Glomerular endothelial cell (primary cell): Measurements from ENCODE around the gene ART3. TPM values are rescaled to one million over a fixed set of nuclear protein-coding genes. Genes with fewer than 3 reads are reported as not detected.
"Not testable (repeated sequence)": the region's sequence is repeated elsewhere in the genome, so short reads cannot be mapped to it uniquely, and the experiment has no call there.

Source experiments
- DNase-seq: peaks from one replicate; pipeline ENCODE4 v3.0.0-alpha.2; 2011; ENCODE audit warnings: low read depth, low spot score; ENCODE audit errors: extremely low read depth
- total RNA-seq: library from RNA; depleted of rRNA; stranded (reverse); fragments of >200 nt; gene quantifications from 2 replicates; pipeline ENCODE4 v1.2.3, GENCODE V29; 2015

ART3 gene, protein sequence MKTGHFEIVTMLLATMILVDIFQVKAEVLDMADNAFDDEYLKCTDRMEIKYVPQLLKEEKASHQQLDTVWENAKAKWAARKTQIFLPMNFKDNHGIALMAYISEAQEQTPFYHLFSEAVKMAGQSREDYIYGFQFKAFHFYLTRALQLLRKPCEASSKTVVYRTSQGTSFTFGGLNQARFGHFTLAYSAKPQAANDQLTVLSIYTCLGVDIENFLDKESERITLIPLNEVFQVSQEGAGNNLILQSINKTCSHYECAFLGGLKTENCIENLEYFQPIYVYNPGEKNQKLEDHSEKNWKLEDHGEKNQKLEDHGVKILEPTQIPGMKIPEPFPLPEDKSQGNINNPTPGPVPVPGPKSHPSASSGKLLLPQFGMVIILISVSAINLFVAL
- 1.2 and 1.4 TPM in 2 replicates for total RNA-seq

DNA sequence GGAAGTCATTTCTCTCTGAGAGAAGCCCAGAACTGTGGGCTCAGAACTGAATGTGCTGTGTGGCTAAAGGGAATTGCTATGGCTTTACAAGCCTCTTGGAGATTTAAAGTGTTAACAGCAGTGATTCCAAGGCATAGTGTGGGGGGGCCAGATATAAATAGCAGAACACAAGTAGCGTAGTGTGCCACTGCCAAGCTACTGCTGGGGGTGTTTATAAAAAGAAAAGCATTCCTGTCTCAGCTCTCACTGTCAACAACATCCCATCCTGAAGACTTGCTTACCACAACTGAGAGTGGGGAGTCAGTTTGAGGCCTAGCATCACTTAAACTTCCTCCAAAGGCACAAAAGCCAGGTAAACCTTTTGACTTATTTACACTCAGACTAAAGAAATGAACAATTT, at the start of gene ART3:
Gene ART3, plus strand, starts transcription at position 242 of the 400 bp plus-strand sequence. CDS start 1,181 bp downstream, outside the sequence.
- no peak for DNase-seq

DNA sequence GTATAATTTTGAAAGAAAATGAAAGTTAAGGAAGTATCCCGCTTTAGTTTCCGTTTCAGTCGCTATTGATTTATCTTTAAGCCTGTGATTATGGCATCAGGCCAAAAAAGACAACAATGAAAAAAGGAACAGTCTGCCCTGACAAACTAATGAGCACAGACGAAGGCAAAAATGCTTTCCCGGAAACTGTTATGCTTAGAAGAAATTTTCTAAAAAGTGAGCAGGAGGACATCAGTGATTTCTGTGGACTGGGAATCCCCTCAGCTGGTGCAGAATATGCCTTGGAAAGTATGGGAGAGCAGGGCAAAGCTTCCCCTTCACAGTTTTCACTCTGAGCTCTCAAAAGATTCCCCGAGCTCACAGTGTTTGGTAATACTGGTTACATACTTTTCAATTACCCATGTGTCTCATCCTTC, 46.2 kb upstream of the ART3 start:
- peak; percentile 29 for DNase-seq

DNA sequence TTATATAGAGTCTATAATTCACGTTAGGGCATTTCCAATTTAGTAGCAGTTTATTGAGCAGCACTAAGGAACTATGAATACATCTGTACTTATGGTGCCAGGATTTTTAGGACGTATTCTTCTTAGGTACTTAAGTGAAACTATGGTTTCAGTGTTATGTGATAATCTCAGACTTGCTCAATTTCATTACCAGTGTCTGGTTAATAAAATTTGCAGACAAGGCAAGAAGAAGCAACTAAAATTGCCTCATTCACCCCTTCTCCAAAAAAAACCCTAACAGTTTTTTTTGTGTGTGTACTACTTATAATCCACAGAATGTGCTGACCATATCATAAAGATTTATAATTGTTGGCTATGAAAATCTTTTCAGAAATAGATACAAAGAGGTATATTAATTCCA, 45.2 kb upstream of the ART3 start:
- DNase-seq: no peak

DNA sequence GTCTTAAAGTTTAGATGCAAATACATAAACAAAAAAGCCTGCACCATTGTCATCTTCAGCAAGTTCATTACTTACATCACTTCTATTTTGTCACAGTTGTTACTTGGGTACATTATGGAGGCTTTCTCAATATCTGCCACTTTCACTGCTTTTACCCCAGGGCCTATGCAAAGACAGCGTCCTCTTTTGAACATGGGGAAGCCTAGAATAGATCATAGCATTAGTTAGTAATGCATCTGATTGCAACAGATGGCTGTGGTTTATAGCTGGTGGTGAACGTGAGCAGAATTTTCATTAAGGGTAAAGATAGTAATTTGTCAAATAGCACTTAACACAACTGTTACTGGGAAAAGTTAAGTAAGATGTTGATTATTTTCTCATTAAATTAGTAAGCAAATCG, 39.4 kb upstream of the ART3 start:
- no peak for DNase-seq

DNA sequence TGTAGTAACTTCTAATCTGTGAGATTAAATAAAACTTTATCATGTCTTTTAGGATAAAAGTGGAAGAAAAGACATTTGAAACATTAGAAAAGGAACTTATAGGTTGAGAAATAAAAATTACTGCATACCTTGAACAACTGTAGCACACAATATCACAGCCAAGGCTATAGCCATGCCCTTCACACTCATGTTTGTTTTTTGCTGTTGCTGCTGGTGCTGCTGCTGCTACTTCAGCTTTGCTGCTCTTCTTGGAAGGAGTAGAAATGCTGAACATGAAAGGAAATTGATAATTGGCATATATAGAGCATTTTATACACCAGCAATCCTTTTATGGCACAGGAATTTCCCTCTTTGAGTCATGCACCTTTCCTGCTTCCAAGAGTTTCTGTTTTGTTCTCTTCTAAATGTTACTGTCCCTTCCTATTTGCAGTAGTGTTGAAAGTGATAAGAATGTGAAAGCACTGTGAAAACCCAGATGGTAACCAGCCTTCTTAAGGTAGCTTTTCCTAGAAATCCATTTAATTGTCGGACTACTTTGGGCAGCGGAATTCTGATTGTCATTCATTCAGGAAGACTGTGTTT, 38.6 kb upstream of the ART3 start, which contains the start of gene CXCL11:
Gene CXCL11, minus strand, starts transcription at position 272 of the 582 bp plus-strand sequence. Its CDS starts 83 bp downstream, at position 189.
- DNase-seq: peak; percentile 76

DNA sequence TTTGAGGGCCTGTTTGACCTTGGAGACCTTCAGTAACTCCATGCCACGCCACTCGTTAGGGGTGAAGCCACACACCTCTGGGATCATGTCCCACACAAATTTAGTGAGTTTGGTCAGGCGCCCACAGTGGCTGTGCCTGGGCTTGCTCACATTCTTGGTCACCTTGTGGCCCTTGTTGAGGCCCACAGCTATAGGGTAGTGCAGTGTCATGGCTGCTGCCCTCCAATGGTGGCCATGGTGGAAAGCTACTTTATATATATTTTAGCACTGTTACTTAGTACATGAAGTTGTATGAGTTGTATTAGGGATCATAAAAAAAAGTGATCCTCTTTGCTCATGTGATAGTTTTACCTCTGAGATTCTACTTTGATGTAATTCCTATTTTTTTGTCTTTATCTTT, 37.7 kb upstream of the ART3 start:
- no peak for DNase-seq

DNA sequence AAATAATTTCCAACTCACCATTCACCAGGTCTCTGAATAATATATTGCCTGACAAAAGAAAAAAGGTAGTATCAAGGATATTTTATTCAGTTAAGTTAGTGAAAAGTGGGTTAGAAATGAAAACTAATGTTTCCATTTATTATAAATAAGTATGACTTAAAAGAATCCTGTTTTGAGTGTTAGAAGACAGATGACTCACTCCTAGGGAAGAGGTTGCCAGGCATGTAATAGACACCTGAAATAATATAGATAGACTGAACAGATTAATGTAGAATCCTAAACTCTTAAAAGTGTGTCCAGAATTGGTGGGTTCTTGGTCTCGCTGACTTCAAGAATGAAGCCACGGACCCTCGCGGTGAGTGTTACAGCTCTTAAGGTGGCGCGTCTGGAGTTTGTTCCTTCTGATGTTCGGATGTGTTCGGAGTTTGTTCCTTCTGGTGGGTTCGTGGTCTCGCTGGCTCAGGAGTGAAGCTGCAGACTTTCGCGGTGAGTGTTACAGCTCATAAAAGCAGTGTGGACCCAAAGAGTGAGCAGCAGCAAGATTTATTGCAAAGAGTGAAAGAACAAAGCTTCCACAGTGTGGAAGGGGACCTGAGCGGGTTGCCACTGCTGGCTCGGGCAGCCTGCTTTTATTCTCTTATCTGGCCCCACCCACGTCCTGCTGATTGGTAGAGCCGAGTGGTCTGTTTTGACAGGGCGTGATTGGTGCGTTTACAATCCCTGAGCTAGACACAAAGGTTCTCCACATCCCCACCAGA, 32.1 kb upstream of the ART3 start:
- not testable (repeated sequence) for DNase-seq

DNA sequence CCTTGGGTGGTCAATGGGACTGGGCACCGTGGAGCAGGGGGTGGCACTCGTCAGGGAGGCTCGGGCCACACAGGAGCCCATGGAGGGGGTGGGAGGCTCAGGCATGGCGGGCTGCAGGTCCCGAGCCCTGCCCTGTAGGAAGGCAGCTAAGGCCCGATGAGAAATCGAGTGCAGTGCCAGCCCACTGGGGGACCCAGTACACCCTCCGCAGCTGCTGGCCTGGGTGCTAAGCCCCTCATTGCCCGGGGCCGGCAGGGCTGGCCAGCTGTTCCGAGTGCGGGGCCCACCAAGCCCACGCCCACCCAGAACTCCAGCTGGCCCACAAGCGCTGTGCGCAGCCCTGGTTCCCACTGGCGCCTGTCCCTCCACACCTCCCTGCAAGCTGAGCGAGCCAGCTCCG, 31.2 kb upstream of the ART3 start:
- DNase-seq: not testable (repeated sequence)

DNA sequence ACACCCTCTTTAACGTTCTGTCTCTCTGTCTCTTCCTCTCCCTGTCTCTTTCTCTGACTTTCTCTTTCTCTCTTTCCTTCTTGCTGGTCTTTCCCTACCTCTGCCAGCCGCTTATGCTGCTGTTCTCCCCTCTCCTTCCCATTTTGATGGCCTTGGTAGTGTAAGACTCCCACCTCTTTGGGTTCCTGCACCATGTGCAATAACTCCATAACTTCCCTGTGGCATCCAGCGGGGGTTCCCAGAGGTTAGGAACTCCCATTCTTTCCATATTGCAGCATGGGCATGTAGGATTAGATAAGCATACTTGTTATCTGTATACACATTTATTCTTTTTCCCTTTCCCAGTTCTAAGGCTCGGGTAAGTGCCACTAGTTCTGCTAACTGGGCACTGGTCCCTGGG, 29.8 kb upstream of the ART3 start:
- DNase-seq: not testable (repeated sequence)

DNA sequence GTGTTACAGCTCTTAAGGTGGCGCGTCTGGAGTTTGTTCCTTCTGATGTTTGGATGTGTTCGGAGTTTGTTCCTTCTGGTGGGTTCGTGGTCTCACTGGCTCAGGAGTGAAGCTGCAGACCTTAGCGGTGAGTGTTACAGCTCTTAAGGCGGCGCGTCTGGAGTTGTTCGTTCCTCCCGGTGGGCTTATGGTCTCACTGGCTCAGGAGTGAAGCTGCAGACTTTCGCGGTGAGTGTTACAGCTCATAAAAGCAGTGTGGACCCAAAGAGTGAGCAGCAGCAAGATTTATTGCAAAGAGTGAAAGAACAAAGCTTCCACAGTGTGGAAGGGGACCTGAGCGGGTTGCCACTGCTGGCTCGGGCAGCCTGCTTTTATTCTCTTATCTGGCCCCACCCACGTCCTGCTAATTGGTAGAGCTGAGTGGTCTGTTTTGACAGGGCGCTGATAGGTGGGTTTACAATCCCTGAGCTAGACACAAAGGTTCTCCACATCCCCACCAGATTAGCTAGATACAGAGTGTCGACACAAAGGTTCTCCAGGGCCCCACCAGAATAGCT, 24.6 kb upstream of the ART3 start:
- DNase-seq: not testable (repeated sequence)

DNA sequence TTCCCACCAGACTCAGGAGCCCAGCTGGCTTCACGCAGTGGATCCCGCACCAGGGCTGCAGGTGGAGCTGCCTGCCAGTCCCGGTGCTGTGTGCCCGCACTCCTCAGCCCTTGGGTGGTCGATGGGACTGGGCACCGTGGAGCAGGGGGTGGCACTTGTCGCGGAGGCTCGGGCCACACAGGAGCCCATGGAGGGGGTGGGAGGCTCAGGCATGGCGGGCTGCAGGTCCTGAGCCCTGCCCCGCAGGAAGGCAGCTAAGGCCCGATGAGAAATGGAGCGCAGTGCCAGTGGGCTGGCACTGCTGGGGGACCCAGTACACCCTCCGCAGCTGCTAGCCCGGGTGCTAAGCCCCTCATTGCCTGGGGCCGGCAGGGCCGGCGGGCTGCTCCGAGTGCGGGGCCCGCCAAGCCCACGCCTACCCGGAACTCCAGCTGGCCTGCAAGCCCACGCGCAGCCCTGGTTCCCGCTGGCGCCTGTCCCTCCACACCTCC, 23.9 kb upstream of the ART3 start:
- DNase-seq: not testable (repeated sequence)

DNA sequence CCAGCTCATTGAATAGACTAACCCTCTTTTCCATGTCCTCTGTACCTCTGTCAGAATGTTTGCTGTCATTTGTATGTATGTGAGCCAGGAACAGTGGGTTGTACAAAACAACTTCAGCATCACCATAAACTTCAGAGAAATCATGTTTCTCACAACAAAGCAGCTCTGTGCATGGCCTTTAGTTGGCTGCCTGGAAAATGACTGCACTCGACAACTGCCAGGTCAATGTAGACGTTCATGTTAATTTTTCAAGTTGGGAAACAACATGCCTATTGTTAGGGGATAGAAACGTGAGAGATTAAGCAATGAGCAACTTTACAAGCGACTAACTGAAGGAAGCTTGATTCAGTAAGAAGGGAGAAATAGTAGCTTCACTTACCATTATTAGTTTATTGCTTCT, 20.8 kb upstream of the ART3 start:
- DNase-seq: no peak

DNA sequence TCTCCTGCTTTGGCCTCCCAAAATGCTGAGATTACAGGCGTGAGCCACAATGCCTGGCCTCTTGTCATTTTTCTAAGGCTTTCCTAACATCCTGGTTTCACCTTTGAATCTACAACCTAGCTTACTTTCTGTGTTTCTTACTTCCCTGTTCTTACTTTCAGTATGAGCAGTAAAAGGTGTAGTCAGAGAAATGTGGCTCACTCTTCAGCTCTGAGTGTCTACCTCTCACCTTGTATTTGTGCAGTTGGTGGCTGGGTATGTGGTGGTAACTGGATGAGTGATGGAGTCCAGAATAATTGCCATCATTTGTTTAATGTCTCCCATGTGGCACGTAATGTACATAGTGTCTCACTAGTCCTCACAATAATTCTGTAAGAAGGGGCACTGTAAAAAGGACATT, 19.5 kb upstream of the ART3 start:
- DNase-seq: no peak

DNA sequence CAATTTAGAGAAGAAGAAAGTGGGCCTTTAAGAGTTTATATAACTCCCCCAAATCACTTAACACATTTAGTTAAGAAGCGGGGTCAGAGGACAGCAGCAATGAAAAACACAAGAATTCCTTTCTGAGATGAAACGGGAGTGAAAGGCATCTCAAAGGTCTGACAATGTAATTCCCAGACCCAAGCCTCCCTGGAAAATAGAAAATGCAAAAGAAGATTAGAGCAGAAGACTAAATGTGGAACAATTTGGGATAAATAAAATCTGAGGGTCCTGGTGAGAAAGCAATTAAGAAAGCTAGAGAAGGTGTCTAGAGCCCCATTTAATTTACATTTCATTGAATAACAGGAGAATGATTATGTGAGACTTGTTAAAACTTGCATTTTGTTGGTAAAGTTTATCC, 19.1 kb upstream of the ART3 start:
- no peak for DNase-seq

DNA sequence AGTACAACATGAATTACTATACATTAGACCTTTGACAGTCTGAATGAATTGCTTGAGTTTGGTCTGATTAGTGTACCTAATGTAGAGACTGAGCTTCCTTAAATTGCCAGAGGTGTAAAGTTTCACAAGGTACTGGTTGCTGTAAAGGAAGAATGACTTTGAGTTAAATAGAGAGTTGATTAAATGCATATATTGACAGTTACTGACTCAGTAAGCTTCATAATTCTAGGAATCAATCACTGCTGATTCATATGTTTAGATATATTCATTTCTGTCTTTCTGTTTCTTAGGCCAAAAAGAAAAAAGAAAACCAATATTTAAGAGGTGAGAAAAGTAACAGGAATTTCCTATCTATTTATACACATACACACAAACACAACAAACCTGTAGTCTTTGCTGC, 16.2 kb upstream of the ART3 start:
- DNase-seq: no peak

DNA sequence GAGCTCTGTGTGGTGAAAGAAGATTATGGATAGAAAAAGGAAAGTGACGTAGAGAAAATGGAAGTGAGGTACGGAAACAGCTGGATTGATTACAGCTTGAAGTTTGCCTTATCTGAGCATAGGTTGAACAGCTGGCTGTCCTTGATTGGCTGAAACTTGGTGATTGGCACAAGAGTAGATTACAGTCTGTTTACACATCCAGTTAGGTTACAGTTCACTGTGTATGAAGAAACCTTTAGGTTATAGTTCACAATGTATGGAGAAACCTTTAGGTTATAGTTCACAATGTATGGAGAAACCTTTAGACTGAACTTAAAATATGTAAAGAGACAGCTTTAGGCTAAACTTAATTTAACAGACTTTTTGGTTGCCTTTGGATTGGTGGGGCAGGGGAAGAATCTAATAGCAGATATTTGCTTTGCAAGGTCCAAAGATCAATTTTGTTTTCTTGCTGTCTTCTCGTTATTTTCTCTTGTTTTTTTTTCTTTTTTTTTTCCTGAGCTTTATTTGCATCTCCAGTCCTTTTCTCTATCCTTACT, 15.6 kb upstream of the ART3 start:
- DNase-seq: no peak

DNA sequence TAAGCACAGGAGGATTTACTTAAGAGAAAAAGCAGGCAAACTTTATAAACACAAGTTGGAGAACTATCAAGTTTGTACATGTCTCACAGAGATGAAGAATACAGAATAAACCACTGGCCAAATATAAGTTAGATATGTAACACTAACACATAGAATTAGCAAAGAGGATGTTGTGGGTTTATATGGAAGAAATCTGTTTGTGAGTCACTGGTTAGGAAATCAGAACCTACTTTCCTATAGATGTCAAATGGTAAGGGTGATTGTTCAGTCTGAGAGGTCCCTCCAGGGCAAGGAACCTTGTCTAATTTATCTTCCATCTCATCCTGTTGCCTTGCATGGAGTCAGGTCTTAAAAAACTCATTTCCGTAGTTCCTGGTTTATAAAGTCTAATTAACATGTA, 14.8 kb upstream of the ART3 start:
- DNase-seq: no peak

DNA sequence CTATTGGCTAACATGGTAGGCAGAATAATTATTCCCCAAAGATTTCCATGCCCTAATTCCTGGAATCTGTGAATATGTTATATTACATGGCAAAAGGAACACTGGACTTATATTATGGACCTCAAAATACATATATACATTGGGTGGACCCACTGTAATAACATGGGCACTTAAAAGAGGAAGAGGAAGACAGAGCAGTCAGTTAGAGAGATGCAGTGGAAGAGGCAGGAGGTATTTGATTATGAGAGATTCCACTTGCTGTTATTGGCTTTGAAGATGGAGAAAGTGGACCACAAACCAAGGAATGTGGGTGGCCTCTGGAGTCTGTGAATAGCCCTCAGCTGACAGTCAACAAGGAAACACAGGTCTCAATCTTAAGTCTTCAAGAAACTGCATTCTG, 14.0 kb upstream of the ART3 start:
- DNase-seq: no peak

DNA sequence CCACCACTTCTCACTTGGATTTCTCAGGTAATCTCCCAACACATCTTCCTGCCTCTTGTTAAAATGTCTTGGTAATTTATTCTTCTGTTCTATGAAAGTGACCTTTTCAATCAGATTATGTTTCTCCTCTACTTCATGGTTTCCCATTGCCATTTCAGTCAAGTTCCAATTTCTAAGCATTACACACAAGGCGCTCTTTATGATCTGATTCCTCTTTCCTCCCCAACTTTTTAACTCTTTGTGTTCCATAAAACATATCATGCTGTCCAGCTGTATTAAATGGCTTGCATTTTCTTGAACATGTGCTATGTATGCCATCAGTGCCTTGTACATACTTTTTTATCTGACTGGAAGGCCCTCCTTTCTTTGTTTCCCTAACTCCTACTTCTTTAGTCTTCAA, 13.1 kb upstream of the ART3 start:
- DNase-seq: no peak

DNA sequence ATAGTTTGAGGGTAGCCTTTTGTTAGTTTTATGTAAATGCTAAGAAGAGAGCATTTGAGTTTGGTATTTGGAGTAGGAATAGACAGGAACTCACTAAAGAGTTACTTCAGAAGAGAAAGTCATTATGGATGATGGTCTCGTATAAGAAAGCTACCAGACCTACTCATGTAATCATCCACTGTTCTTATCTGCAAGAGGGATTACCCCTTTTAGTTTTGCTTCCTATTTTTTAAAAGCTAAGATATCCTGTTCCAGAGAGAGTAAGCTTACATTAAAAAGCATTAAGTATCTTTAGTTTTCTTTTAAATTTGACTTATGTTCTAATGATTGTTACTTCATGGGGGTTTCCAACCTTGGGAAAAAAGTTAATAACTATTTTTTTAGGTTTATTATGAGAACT, 12.5 kb upstream of the ART3 start:
- no peak for DNase-seq

DNA sequence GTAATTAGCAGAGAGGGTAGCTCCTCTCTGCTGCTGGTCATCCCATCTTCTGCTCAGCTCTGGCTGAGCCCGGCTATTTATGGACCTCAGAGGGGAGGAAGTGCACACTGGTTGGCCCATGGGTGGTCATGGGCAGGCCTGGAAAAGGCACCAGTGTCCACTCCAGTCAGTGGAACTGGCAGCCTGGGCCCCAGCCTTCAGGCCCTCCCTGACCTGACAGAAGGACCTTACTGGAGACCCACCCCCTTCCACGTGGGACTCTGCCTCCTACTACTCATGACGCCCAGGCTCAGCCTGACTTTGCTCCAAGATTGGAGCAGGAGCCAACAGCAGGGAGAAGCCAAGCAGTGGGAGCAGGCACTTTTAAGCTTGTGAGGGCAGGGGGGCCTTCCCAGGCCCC, 8.0 kb upstream of the ART3 start:
- no peak for DNase-seq
